Esophagus (tissue), 2 donors: Measurements from ENCODE around the gene SELENOM. TPM values are rescaled to one million over a fixed set of nuclear protein-coding genes. Genes with fewer than 3 reads are reported as not detected.
"Not testable (repeated sequence)": the region's sequence is repeated elsewhere in the genome, so short reads cannot be mapped to it uniquely, and the experiment has no call there.

Experiments used
- H3K27ac ChIP-seq, 2 donors: one replicate each; pipeline ENCODE4 v1.5.1; 2013; ENCODE audit warnings: low read depth in 2 of 2, mild to moderate bottlenecking in 2 of 2, inconsistent platforms in 1 of 2, low read length in 1 of 2, moderate library complexity in 1 of 2
- H3K27me3 ChIP-seq, 2 donors: one replicate each; pipeline ENCODE4 v1.6.1; 2013; ENCODE audit warnings: low read length in 2 of 2, control low read depth in 1 of 2, mild to moderate bottlenecking in 1 of 2; ENCODE audit not compliant: insufficient read depth in 2 of 2, control insufficient read depth in 1 of 2
- H3K36me3 ChIP-seq, 2 donors: one replicate each; pipeline ENCODE4 v1.6.1; 2013; ENCODE audit warnings: low read length in 1 of 2; ENCODE audit not compliant: control insufficient read depth in 2 of 2, insufficient read depth in 2 of 2
- H3K4me1 ChIP-seq, 2 donors: one replicate each; pipeline ENCODE4 v1.6.1; 2013; ENCODE audit warnings: low read length in 1 of 2; ENCODE audit not compliant: control insufficient read depth in 2 of 2, insufficient read depth in 2 of 2
- H3K4me3 ChIP-seq, 2 donors: one replicate each; pipeline ENCODE4 v1.5.1; 2013; ENCODE audit warnings: low read length in 2 of 2, mild to moderate bottlenecking in 2 of 2, low read depth in 1 of 2, moderate library complexity in 1 of 2
- H3K9me3 ChIP-seq, 2 donors: one replicate each; pipeline ENCODE4 v1.6.1; 2013; ENCODE audit warnings: mild to moderate bottlenecking in 2 of 2, low read depth in 1 of 2, low read length in 1 of 2, moderate library complexity in 1 of 2; ENCODE audit not compliant: control insufficient read depth in 2 of 2, insufficient read depth in 1 of 2
- WGBS, 2 donors: extraction: QIAGEN DNeasy Blood & Tissue Kit; methylation state at CpG; one replicate each; pipeline ENCODE4 v1.1.7; 2013; 5-methylcytosine and 5-hydroxymethylcytosine counted together
- polyA plus RNA-seq, 2 donors: library from polyadenylated mRNA; stranded (reverse); fragments of 200-250 nt; gene quantifications; one replicate each; pipeline ENCODE4 v1.2.3, GENCODE V29; 2013
- donor health status: healthy with polysubstance abuse.
- donor health status: Bipolar disorder and iron deficiency.

Gene SELENOM
- polyA plus RNA-seq, 2 donors, result 41.1 to 127 TPM

DNA sequence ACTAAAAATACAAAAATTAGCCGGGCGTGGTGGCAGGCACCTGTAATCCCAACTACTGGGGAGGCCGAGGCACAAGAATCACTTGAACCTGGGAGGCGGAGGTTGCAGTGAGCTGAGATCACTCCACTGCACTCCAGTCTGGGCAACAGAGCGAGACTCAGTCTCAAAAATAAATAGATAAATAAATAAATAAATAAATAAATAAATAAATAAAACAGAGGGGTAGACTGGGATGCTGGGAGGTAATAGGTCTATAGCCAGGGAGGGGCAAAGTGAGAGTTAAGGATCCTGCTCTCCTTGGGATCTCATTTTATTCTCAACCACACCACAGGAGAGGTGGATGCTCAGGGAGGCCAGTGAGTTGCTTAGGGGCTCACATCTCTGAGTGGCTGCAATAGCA, 9.8 kb downstream of the SELENOM start:
- 85 to 92% methylated on average over 5 of the region's 5 CpGs for WGBS, 2 donors
- Histone ChIP-seq H3K27ac (peak overlapping the region in 1 of 2 donors; percentile 54), H3K36me3 (peaks cover 0 to 29% of the 10 kb centered on the region in 2 donors)
- not testable (repeated sequence) for H3K9me3 ChIP-seq, H3K4me1 ChIP-seq, H3K27me3 ChIP-seq, H3K4me3 ChIP-seq

DNA sequence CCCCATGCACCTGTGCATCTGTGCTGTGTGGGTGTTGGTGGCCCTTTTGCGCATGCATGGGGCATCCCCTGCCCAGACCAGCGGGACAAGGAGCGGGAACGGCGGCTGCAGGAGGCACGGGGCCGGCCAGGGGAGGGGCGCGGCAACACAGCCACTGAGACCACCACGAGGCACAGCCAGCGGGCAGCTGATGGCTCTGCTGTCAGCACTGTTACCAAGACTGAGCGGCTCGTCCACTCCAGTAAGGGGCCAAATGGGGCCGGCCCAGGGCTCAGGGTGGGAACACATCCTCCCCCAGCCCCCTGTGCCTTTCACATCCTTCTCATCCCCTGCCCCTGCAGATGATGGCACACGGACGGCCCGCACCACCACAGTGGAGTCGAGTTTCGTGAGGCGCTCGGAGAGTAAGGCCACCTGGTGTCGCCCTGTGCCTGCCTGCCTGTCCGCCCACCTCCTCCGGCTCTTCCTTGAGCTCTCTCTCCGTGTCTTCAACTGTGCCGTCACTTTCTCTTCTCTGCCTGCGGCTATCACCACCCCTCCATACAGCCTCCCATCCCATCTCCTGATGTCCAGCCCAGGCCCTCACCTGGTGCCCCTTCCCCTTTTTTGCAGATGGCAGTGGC, 10.6 kb downstream of the SELENOM start:
- peaks cover 0 to 32% of the 10 kb centered on the region in 2 donors for H3K36me3 ChIP-seq
- WGBS, 2 donors, result 86 to 90% methylated on average over 27 of the region's 27 CpGs
- peak overlapping the region in 1 of 2 donors; percentile 37 for H3K27ac ChIP-seq
- H3K27me3 ChIP-seq, result no peaks in the 10 kb centered on the region
- H3K4me1 ChIP-seq, result peaks cover 3 to 4% of the 10 kb centered on the region in 2 donors
- H3K4me3 ChIP-seq, result no peak overlapping the region
- H3K9me3 ChIP-seq, result no peaks in the 10 kb centered on the region

DNA sequence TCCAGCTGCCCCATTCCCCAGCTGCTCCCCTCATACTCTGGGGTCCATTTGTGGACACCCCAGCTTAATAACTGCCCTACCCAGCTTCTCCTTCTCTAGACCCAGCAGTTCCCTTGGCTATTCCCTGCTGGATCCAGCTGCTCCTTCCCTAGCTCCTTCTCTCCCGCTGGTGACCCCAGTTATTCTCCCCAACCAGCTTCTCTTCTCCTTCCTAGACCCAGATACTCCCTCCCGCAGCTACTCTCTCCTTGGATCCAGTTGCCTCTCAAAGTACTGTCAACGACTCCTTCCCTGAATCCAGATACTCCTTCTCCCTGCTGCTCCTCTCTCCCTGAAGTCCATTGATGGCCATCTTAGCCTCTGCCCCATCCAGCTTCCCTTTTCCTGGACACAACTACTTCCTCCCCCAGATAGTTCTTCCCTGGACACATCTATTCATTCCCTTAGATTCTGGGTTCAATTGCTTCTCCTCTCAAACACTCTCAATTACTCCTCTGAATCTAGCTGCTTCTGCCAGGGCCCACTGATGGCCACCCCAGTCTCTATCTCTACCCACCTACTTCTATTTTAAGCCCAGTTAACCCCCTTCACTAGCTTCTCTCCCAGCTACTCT, 11.6 kb downstream of the SELENOM start:
- peak overlapping the region in 1 of 2 donors; percentile 34 for H3K27ac ChIP-seq
- H3K4me3 ChIP-seq, result no peak overlapping the region
- WGBS, 2 donors, result 85 to 86% methylated on average over 3 of the region's 3 CpGs
- H3K27me3 ChIP-seq, result no peaks in the 10 kb centered on the region
- no peaks in the 10 kb centered on the region for H3K9me3 ChIP-seq
- H3K4me1 ChIP-seq, result peaks cover 3 to 4% of the 10 kb centered on the region in 2 donors
- peaks cover 0 to 42% of the 10 kb centered on the region in 2 donors for H3K36me3 ChIP-seq

GRCh38 chr22:31094741-31095140, 12.6 kb downstream of the SELENOM start:
- no peak overlapping the region for H3K4me3 ChIP-seq

GRCh38 chr22:31094021-31094551, 13.3 kb downstream of the SELENOM start:
- Histone ChIP-seq H3K4me3 (peak overlapping the region in 1 of 2 donors; percentile 29), H3K4me1 (peaks cover 3 to 4% of the 10 kb centered on the region in 2 donors), H3K27me3 (no peaks in the 10 kb centered on the region), H3K27ac (peak overlapping the region; percentile 62 to 78), H3K36me3 (peaks cover 0 to 45% of the 10 kb centered on the region in 2 donors), H3K9me3 (no peaks in the 10 kb centered on the region)
- WGBS, 2 donors, result 63 to 65% methylated on average over 5 of the region's 5 CpGs

More at GRCh38 chr22:31094741-31095140, 12.6 kb downstream of the SELENOM start:
- H3K27ac ChIP-seq, result peak overlapping the region in 1 of 2 donors; percentile 27
- no peaks in the 10 kb centered on the region for H3K9me3 ChIP-seq
- H3K36me3 ChIP-seq, result peaks cover 0 to 45% of the 10 kb centered on the region in 2 donors
- H3K27me3 ChIP-seq, result no peaks in the 10 kb centered on the region
- peaks cover 3 to 4% of the 10 kb centered on the region in 2 donors for H3K4me1 ChIP-seq
- 85 to 88% methylated on average over 7 of the region's 7 CpGs for WGBS, 2 donors

GRCh38 chr22:31093086-31093850, 14.1 kb downstream of the SELENOM start:
- Histone ChIP-seq H3K4me3 (peak overlapping the region; percentile 17 to 29), H3K9me3 (no peaks in the 10 kb centered on the region), H3K27ac (peak overlapping the region; percentile 62 to 78), H3K27me3 (no peaks in the 10 kb centered on the region), H3K4me1 (peaks cover 0 to 10% of the 10 kb centered on the region in 2 donors), H3K36me3 (peaks cover 0 to 50% of the 10 kb centered on the region in 2 donors)
- WGBS, 2 donors, result 83% methylated on average over 31 to 33 of the region's 33 CpGs

GRCh38 chr22:31092161-31092560, 15.2 kb downstream of the SELENOM start:
- peak overlapping the region; percentile 60 to 78 for H3K27ac ChIP-seq
- H3K4me1 ChIP-seq, result peaks cover 0 to 11% of the 10 kb centered on the region in 2 donors
- WGBS, 2 donors, result 82 to 89% methylated on average over 9 of the region's 9 CpGs
- peak overlapping the region; percentile 16 to 29 for H3K4me3 ChIP-seq
- H3K27me3 ChIP-seq, result no peaks in the 10 kb centered on the region
- peaks cover 0 to 52% of the 10 kb centered on the region in 2 donors for H3K36me3 ChIP-seq
- H3K9me3 ChIP-seq, result no peaks in the 10 kb centered on the region

DNA sequence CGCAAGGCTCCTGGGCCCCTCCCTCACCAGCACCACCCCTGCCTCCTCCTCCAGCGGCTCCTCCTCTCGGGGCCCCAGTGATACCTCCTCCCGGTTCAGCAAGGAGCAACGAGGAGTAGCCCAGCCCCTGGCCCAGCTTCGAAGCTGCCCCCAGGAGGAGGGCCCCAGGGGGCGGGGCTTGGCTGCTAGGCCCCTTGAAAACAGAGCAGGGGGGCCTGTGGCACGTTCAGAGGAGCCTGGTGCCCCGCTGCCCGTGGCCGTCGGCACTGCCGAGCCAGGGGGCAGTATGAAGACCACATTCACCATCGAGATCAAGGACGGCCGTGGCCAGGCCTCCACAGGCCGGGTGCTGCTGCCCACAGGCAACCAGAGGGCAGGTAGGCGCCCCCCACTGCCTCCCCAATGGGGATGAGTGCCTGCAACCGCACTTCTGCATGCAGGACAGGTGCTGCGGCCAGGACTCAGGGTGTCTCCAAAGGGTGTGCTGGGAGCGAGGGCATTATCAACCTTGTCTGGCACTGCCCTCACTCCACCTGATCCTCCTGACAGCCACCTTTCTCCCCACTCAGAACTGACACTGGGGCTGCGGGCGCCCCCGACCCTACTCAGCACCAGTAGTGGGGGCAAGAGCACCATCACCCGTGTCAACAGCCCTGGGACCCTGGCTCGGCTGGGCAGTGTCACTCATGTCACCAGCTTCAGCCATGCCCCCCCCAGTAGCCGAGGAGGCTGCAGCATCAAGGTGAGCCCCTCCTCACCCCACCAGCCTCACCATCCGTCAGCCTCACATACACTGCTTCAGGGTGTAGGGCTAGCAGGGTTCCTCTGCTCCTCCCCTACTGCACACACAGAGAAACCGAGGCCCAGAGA, 16.0 kb downstream of the SELENOM start:
- no peaks in the 10 kb centered on the region for H3K9me3 ChIP-seq
- H3K4me1 ChIP-seq, result peaks cover 0 to 10% of the 10 kb centered on the region in 2 donors
- whole genome bisulfite sequencing, 2 donors, result 81 to 83% methylated on average over 29 of the region's 29 CpGs
- H3K27ac ChIP-seq, result peak overlapping the region; percentile 60 to 83
- peak overlapping the region; percentile 16 to 29 for H3K4me3 ChIP-seq
- no peaks in the 10 kb centered on the region for H3K27me3 ChIP-seq
- H3K36me3 ChIP-seq, result peaks cover 0 to 45% of the 10 kb centered on the region in 2 donors
